ENCODE measurements around the gene JPH4. TPM values are rescaled to one million over a fixed set of nuclear protein-coding genes. Genes with fewer than 3 reads are reported as not detected.

JPH4 gene
- total and polyA plus RNA-seq, 3 donors from 2014 or later = 3.4 to 3.9 (median 3.6) TPM

GRCh38 chr14:23522643-23523198 is 55.9 kb downstream of the JPH4 start:
- Histone ChIP-seq H3K9me3 (no peaks in the 10 kb centered on the region), H3K27me3 (no peaks in the 10 kb centered on the region), H3K27ac (no peak overlapping the region), H3K4me1 (no peaks in the 10 kb centered on the region), H3K4me3 (no peak overlapping the region), H3K36me3 (ENCODE audit: low read depth, missing control alignments) (no peaks in the 10 kb centered on the region)
- intact Hi-C loops (cut with DNase I; ENCODE audit: low total_unique reads) = no loop called here
- WGBS, 2 donors = 89 to 93% methylated on average over 8 to 9 of the region's 9 CpGs
- no peak for TF ChIP-seq POLR2A (IDR thresholded peaks at IDR 0.05)
- TF ChIP-seq, protein P1, sequence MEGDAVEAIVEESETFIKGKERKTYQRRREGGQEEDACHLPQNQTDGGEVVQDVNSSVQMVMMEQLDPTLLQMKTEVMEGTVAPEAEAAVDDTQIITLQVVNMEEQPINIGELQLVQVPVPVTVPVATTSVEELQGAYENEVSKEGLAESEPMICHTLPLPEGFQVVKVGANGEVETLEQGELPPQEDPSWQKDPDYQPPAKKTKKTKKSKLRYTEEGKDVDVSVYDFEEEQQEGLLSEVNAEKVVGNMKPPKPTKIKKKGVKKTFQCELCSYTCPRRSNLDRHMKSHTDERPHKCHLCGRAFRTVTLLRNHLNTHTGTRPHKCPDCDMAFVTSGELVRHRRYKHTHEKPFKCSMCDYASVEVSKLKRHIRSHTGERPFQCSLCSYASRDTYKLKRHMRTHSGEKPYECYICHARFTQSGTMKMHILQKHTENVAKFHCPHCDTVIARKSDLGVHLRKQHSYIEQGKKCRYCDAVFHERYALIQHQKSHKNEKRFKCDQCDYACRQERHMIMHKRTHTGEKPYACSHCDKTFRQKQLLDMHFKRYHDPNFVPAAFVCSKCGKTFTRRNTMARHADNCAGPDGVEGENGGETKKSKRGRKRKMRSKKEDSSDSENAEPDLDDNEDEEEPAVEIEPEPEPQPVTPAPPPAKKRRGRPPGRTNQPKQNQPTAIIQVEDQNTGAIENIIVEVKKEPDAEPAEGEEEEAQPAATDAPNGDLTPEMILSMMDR (IDR thresholded peaks at IDR 0.05) = no peak
- no peak for DNase-seq

DNA sequence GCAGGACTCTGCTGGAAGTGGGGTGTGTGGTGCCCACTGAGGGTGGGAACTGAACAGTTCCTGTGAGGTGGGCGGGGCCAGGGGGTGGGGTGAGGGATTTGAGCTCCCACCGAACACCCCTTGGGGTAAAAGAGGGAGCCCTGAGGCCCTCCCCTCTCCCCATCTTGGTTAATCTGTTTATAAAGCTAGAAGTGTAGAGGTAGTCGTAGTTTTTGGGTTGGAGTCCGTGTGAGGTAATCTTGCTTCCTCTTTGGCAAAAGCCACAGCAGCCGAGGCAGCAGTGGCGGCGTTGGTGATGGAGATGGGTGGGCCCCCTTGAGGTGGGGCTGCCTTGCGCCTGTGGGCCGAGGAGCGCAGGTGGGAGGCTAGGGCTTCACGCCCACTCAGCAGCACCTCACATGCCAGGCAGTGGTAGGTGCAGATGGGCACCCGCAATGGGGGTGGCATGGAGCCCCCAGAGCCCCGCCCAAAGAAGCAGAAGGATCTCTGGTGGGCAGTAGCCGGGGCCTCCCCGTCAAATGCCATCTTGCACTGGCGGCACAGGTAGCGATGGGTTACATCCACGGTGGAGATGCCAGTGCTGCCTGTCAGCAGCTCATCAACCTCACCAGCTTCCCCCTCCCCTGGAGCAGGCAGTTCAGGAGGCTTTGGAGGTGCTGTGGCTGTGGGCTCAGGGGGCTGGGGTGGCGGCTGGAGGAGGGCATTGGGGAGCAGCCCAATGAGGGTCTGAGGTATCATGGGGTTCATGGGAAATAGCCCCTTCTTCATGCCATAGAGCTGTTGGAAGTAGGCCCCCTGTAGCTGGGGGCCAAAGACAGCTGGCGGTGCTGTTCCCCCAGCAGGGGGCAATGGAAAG is 56.6 kb downstream of the JPH4 start:
- TF ChIP-seq, protein P1 (IDR thresholded peaks at IDR 0.05) = no peak
- TF ChIP-seq POLR2A (IDR thresholded peaks at IDR 0.05) = no peak
- no peaks in the 10 kb centered on the region for H3K36me3 ChIP-seq (ENCODE audit: low read depth, missing control alignments)
- intact Hi-C loops (cut with DNase I; ENCODE audit: low total_unique reads) = no loop called here
- DNase-seq = no peak
- H3K9me3 ChIP-seq = no peaks in the 10 kb centered on the region
- no peak overlapping the region for H3K4me3 ChIP-seq
- 82 to 88% methylated on average over 9 to 18 of the region's 20 CpGs for WGBS, 2 donors
- H3K27ac ChIP-seq = no peak overlapping the region
- H3K27me3 ChIP-seq = no peaks in the 10 kb centered on the region
- H3K4me1 ChIP-seq = no peaks in the 10 kb centered on the region

DNA sequence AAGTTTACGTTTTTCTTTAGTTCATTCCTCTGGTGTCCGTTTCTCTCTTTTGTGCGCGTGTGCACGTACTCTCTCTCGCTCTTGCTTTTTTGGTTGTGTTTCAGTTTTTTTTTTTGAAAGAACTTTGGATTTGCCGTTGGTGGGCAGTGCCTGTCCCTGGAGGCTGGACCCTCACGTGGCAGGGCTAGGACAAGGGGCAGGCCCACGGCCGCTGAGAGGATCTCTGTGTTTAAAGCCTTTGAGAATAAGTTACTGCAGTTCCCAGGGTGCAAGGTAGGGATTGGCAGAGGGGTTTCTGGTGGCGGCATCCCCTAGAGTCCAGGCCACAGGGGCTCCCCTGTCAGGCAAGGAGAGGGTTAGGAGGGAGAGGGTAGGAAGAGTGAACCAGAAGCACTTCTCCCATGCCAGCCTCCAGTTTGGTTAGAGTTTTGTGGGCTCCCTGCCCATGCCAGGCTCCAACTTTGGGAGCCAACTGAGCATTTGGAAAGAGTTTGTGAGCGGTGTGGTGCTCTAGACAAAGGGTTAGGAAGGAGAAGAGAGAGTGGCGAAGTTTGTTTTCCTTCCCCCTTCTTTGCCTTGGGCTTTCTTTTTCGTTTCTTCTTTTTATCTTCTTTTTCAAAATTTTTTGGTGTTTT is 57.6 kb downstream of the JPH4 start:
- WGBS, 2 donors = 83 to 86% methylated on average over 14 of the region's 14 CpGs
- DNase-seq = no peak
- H3K27ac ChIP-seq = no peak overlapping the region
- intact Hi-C loops (cut with DNase I; ENCODE audit: low total_unique reads) = no loop called here
- no peaks in the 10 kb centered on the region for H3K36me3 ChIP-seq (ENCODE audit: low read depth, missing control alignments)
- H3K4me3 ChIP-seq = no peak overlapping the region
- no peaks in the 10 kb centered on the region for H3K27me3 ChIP-seq
- no peaks in the 10 kb centered on the region for H3K9me3 ChIP-seq
- TF ChIP-seq POLR2A (IDR thresholded peaks at IDR 0.05) = no peak
- TF ChIP-seq, protein P1 (IDR thresholded peaks at IDR 0.05) = no peak
- H3K4me1 ChIP-seq = no peaks in the 10 kb centered on the region

DNA sequence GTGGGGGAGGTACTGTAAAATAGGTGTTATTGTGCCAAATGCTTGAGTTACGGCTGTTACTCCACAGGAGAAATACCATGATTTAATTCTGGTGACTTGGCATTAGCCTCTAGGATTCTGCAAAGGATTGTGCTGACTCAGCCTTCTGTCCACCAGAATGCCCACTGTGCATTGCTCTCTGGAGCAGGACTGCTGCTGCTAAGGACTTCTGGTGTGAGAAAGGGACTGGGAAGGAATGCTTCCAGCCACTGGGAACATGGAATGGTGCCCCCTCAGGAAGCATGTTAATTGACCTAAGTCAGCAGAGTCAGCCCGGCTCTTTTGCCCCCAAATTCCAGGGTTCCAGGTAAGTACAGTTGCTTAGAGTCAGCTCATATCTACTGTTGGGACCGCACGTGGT is 59.9 kb downstream of the JPH4 start:
- H3K9me3 ChIP-seq = no peaks in the 10 kb centered on the region
- intact Hi-C loops (cut with DNase I; ENCODE audit: low total_unique reads) = no loop called here
- TF ChIP-seq, protein P1 (IDR thresholded peaks at IDR 0.05) = no peak
- TF ChIP-seq POLR2A (IDR thresholded peaks at IDR 0.05) = no peak
- DNase-seq = no peak
- no peak overlapping the region for H3K27ac ChIP-seq
- no peak overlapping the region for H3K4me3 ChIP-seq
- H3K36me3 ChIP-seq (ENCODE audit: low read depth, missing control alignments) = no peaks in the 10 kb centered on the region
- no peaks in the 10 kb centered on the region for H3K27me3 ChIP-seq
- no peaks in the 10 kb centered on the region for H3K4me1 ChIP-seq
- 82 to 83% methylated on average over 4 of the region's 4 CpGs for WGBS, 2 donors

Other genes with a start within 250 kb of the JPH4 start
- gene SLC22A17, start 225.9 kb downstream of the JPH4 start, total RNA-seq = 10 to 100 TPM; 56.6 to 93.8 TPM
- gene SLC22A17, start 225.9 kb downstream of the JPH4 start, polyA plus RNA-seq (ENCODE audit: insufficient read depth, low read depth, low replicate concordance) = 37.3 TPM
- gene EFS, start 213.6 kb downstream of the JPH4 start, total RNA-seq = 10 to 100 TPM in 1 of 2 donors, 1 to 10 TPM in 1; 7.6 to 10.3 TPM
- 10.5 TPM for gene EFS, start 213.6 kb downstream of the JPH4 start, polyA plus RNA-seq (ENCODE audit: insufficient read depth, low read depth, low replicate concordance)
- under 1 TPM; 0.39 to 0.68 TPM for gene IL25, start 206.0 kb downstream of the JPH4 start, total RNA-seq
- 0.83 TPM for gene IL25, start 206.0 kb downstream of the JPH4 start, polyA plus RNA-seq (ENCODE audit: insufficient read depth, low read depth, low replicate concordance)
- gene CMTM5, start 201.7 kb downstream of the JPH4 start, total RNA-seq = under 1 TPM; 0.55 to 0.81 TPM
- 0.84 TPM for gene CMTM5, start 201.7 kb downstream of the JPH4 start, polyA plus RNA-seq (ENCODE audit: insufficient read depth, low read depth, low replicate concordance)
- under 1 TPM; 0.12 to 0.39 TPM for gene MYH6, start 170.5 kb downstream of the JPH4 start, total RNA-seq
- gene MYH6, start 170.5 kb downstream of the JPH4 start, polyA plus RNA-seq (ENCODE audit: insufficient read depth, low read depth, low replicate concordance) = 0.44 TPM
- 1 to 10 TPM in 1 of 2 donors, under 1 TPM in 1; 0.87 to 1.3 TPM for gene MYH7, start 143.1 kb downstream of the JPH4 start, total RNA-seq
- gene MYH7, start 143.1 kb downstream of the JPH4 start, polyA plus RNA-seq (ENCODE audit: insufficient read depth, low read depth, low replicate concordance) = 51.3 TPM
- 10 to 100 TPM; 47.5 to 48.7 TPM for gene NGDN, start 109.1 kb downstream of the JPH4 start, total RNA-seq
- gene NGDN, start 109.1 kb downstream of the JPH4 start, polyA plus RNA-seq (ENCODE audit: insufficient read depth, low read depth, low replicate concordance) = 57.9 TPM
- 10 to 100 TPM in 1 of 2 donors, 1 to 10 TPM in 1; 9.2 to 21.2 TPM for gene ZFHX2, start 27.0 kb downstream of the JPH4 start, total RNA-seq
- 34.3 TPM for gene ZFHX2, start 27.0 kb downstream of the JPH4 start, polyA plus RNA-seq (ENCODE audit: insufficient read depth, low read depth, low replicate concordance)
- gene THTPA, start 22.5 kb downstream of the JPH4 start, total RNA-seq = 10 to 100 TPM; 25.1 to 34.9 TPM
- gene THTPA, start 22.5 kb downstream of the JPH4 start, polyA plus RNA-seq (ENCODE audit: insufficient read depth, low read depth, low replicate concordance) = 60.3 TPM
- 10 to 100 TPM; 76.9 to 83.4 TPM for gene AP1G2, start 11.0 kb downstream of the JPH4 start, total RNA-seq
- 33.6 TPM for gene AP1G2, start 11.0 kb downstream of the JPH4 start, polyA plus RNA-seq (ENCODE audit: insufficient read depth, low read depth, low replicate concordance)
- gene DHRS2, start 57.6 kb upstream of the JPH4 start, total RNA-seq = 1 to 10 TPM; 3.3 to 6.1 TPM
- 4.1 TPM for gene DHRS2, start 57.6 kb upstream of the JPH4 start, polyA plus RNA-seq (ENCODE audit: insufficient read depth, low read depth, low replicate concordance)